Activated CD8-positive, alpha-beta T cell treated with anti-CD3 and anti-CD28 coated beads for 36 hours (primary cell): Measurements from ENCODE around the gene RNF126. TPM values are rescaled to one million over a fixed set of nuclear protein-coding genes. Genes with fewer than 3 reads are reported as not detected.

Experiments used
- ATAC-seq: fragments of 200-7000 bp; cut with Tn5 transposase; one replicate; pipeline ENCODE4 v1.10.0; 2021; ENCODE audit warnings: mild to moderate bottlenecking, moderate library complexity
- CTCF ChIA-PET: fragments of 350-600 bp; sonication (Branson Sonifier 250); formaldehyde crosslinking; loops from one replicate; lab custom pipeline; 2021; ENCODE audit warnings: antibody characterized with exemption; lab: Charles Lee
- POLR2A ChIA-PET: fragments of 350-600 bp; sonication (Branson Sonifier 250); formaldehyde crosslinking; loops from one replicate; lab custom pipeline; 2021; ENCODE audit warnings: antibody characterized with exemption; lab: Charles Lee
- DNase-seq: peaks from one replicate; pipeline ENCODE4 v3.0.0-alpha.2; 2020
- H3K27ac Mint-ChIP-seq: one replicate; pipeline ENCODE4 v1.8.0; 2021; ENCODE audit warnings: mild to moderate bottlenecking, mixed read lengths
- H3K27me3 Mint-ChIP-seq: one replicate; pipeline ENCODE4 v1.8.0; 2021; ENCODE audit warnings: mixed read lengths
- H3K36me3 Mint-ChIP-seq: one replicate; pipeline ENCODE4 v1.8.0; 2021; ENCODE audit warnings: low read depth, mixed read lengths
- H3K4me1 Mint-ChIP-seq: one replicate; pipeline ENCODE4 v1.8.0; 2021; ENCODE audit warnings: low read depth, mixed read lengths
- H3K4me3 Mint-ChIP-seq: one replicate; pipeline ENCODE4 v1.8.0; 2021; ENCODE audit warnings: mild to moderate bottlenecking, moderate library complexity, mixed read lengths
- H3K9me3 Mint-ChIP-seq: one replicate; pipeline ENCODE4 v1.8.0; 2021; ENCODE audit warnings: mixed read lengths
- intact Hi-C: fragments of 100-400 bp; cut with micrococcal nuclease; formaldehyde crosslinking; loops from one replicate; pipeline ENCODE4 v1.10.0; 2022
- total RNA-seq, 2 experiments: library from RNA; stranded (reverse); gene quantifications; one replicate each; pipeline ENCODE4 v1.2.3, GENCODE V29; 2021
- TF ChIP-seq, protein P1 (sequence below): fragments of 200-600 bp; IDR thresholded peaks from one replicate; pipeline ENCODE4 v1.8.0; 2022; ENCODE audit warnings: antibody characterized with exemption, mild to moderate bottlenecking

The RNF126 gene
- total RNA-seq, 2 experiments from 2014 or later = 99.1 to 101 TPM

- no peak overlapping the region for H3K4me3 Mint-ChIP-seq
- intact Hi-C loops = no loop called here
- H3K27me3 Mint-ChIP-seq = no peaks in the 10 kb centered on the region
Observed at GRCh38 chr19:620166-620862, 42.7 kb downstream of the RNF126 start.

DNA sequence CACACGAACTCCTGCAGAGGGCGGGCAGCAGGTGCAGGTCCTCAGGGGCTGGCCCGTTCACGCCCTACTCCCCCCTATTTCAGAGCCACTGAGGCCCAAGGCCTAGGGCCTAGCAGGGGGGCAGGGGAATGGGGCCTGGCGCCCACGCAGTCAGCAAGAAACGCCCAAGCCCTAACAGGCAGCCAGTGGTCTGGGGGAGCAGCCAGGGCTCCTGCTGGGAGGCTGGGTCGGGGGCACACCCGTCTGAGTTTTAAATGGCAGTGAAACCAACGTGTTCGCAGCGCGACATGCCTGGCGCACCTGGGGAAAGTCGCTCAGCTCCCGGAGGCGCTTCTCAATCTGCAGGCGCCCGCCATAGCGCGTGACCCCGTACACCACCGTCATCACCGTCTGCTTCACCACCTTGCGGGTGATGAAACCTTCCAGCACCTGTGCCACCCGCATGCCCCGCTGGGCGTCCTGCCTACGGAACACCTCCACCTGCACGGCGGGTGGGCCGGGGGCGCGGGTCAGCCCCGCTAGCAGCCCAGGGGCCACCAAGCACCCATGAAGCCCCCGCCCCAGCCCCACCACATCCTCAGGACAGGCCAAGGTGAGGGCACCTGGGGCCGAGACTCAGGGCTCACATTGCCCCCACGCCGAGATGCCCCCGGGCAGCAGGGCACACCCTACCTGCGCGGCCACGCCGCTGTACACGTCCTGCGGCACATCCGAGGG lies 43.6 kb downstream of the RNF126 start:
- no peak overlapping the region for H3K4me3 Mint-ChIP-seq
- intact Hi-C loops = no loop called here
- no peak overlapping the region for H3K27ac Mint-ChIP-seq
- POLR2A ChIA-PET = no interaction called here
- H3K4me1 Mint-ChIP-seq = peaks cover 3% of the 10 kb centered on the region
- no peak for ATAC-seq
- DNase-seq = no peak
- peaks cover 30% of the 10 kb centered on the region for H3K36me3 Mint-ChIP-seq
- TF ChIP-seq, protein P1, sequence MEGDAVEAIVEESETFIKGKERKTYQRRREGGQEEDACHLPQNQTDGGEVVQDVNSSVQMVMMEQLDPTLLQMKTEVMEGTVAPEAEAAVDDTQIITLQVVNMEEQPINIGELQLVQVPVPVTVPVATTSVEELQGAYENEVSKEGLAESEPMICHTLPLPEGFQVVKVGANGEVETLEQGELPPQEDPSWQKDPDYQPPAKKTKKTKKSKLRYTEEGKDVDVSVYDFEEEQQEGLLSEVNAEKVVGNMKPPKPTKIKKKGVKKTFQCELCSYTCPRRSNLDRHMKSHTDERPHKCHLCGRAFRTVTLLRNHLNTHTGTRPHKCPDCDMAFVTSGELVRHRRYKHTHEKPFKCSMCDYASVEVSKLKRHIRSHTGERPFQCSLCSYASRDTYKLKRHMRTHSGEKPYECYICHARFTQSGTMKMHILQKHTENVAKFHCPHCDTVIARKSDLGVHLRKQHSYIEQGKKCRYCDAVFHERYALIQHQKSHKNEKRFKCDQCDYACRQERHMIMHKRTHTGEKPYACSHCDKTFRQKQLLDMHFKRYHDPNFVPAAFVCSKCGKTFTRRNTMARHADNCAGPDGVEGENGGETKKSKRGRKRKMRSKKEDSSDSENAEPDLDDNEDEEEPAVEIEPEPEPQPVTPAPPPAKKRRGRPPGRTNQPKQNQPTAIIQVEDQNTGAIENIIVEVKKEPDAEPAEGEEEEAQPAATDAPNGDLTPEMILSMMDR = no peak
- CTCF ChIA-PET = no interaction called here
- H3K9me3 Mint-ChIP-seq = no peaks in the 10 kb centered on the region
- no peaks in the 10 kb centered on the region for H3K27me3 Mint-ChIP-seq

More at GRCh38 chr19:620166-620862, 42.7 kb downstream of the RNF126 start:
- Mint-ChIP-seq H3K36me3 (peaks cover 27% of the 10 kb centered on the region), H3K4me1 (peaks cover 3% of the 10 kb centered on the region), H3K27ac (no peak overlapping the region), H3K9me3 (no peaks in the 10 kb centered on the region)
- DNase-seq = no peak
- ChIA-PET CTCF (no interaction called here), POLR2A (no interaction called here)
- ATAC-seq = no peak
- TF ChIP-seq, protein P1 = no peak

GRCh38 chr19:618674-619285 lies 44.2 kb downstream of the RNF126 start:
- TF ChIP-seq, protein P1 = no peak
- intact Hi-C loops = no loop called here
- POLR2A ChIA-PET = no interaction called here
- Mint-ChIP-seq H3K4me3 (no peak overlapping the region), H3K27me3 (no peaks in the 10 kb centered on the region), H3K9me3 (no peaks in the 10 kb centered on the region), H3K4me1 (peaks cover 3% of the 10 kb centered on the region), H3K27ac (no peak overlapping the region), H3K36me3 (peaks cover 30% of the 10 kb centered on the region)
- ATAC-seq (no peak), DNase-seq (no peak)
- CTCF ChIA-PET = no interaction called here

DNA sequence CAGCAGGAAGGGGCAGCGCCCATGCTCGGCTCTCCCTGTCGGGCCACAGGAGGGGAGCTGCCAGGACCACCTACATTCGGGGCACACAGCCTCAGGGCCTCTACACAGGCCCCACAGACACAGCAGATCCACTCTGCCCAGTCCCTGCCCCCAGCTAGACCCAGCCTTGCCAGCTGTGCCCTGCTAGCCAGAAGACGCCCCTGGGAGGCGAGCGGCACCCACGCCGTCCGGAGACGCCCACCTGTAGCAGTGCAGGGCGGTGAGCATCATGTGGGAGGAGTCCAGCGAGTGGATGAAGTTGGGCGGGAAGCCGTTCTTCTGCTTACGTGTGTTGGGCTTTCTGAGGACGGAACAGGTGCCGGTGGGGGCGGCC lies 44.8 kb downstream of the RNF126 start:
- POLR2A ChIA-PET = no interaction called here
- Mint-ChIP-seq H3K9me3 (no peaks in the 10 kb centered on the region), H3K4me1 (peaks cover 3% of the 10 kb centered on the region), H3K27ac (no peak overlapping the region), H3K27me3 (no peaks in the 10 kb centered on the region), H3K36me3 (peaks cover 30% of the 10 kb centered on the region), H3K4me3 (no peak overlapping the region)
- intact Hi-C loops = no loop called here
- ATAC-seq (no peak), DNase-seq (no peak)
- CTCF ChIA-PET = no interaction called here
- TF ChIP-seq, protein P1 = no peak
